Lung (tissue), 12 donors: ENCODE data around the gene ADGRV1. TPM values are rescaled to one million over a fixed set of nuclear protein-coding genes. Genes with fewer than 3 reads are reported as not detected.

Source experiments
- ATAC-seq: fragments of 200-7000 bp; cut with Tn5 transposase; one replicate; pipeline ENCODE4 v1.9.1; 2020; ENCODE audit warnings: moderate number of reproducible peaks; ENCODE audit not compliant: insufficient read depth, low FRiP score
- DNase-seq, 3 donors: peaks; one replicate each; pipeline ENCODE4 v3.0.0-alpha.2; 2013 to 2017
- H3K27ac ChIP-seq, 2 donors: one replicate each; pipeline ENCODE4 v1.5.1; 2013; ENCODE audit warnings: mild to moderate bottlenecking in 2 of 2, moderate library complexity in 2 of 2, control low read depth in 1 of 2, inconsistent platforms in 1 of 2, low read depth in 1 of 2, low read length in 1 of 2
- H3K27me3 ChIP-seq, 3 donors: one replicate each; pipeline ENCODE4 v1.5.1; 2013; ENCODE audit warnings: low read length in 2 of 3; ENCODE audit not compliant: control insufficient read depth in 3 of 3, insufficient read depth in 3 of 3
- H3K36me3 ChIP-seq, 4 donors: one replicate each; pipeline ENCODE4 v1.5.1; 2013; ENCODE audit warnings: low read length in 4 of 4, mild to moderate bottlenecking in 1 of 4, moderate library complexity in 1 of 4; ENCODE audit not compliant: control insufficient read depth in 4 of 4, insufficient read depth in 4 of 4
- H3K4me1 ChIP-seq, 5 donors: one replicate each; pipeline ENCODE4 v1.5.1; 2013; ENCODE audit warnings: low read length in 5 of 5, mild to moderate bottlenecking in 2 of 5, moderate library complexity in 1 of 5; ENCODE audit not compliant: control insufficient read depth in 5 of 5, insufficient read depth in 5 of 5
- H3K4me3 ChIP-seq: one replicate; pipeline ENCODE4 v1.5.1; 2013; ENCODE audit warnings: mild to moderate bottlenecking, control low read depth, moderate library complexity
- H3K9ac ChIP-seq, 2 donors: one replicate each; pipeline ENCODE4 v1.5.1; 2013; ENCODE audit warnings: low read length in 2 of 2, control low read depth in 1 of 2; ENCODE audit not compliant: insufficient read depth in 1 of 2
- H3K9me3 ChIP-seq, 4 donors: one replicate each; pipeline ENCODE4 v1.5.1; 2013; ENCODE audit warnings: low read length in 3 of 4, mild to moderate bottlenecking in 1 of 4, moderate library complexity in 1 of 4; ENCODE audit not compliant: control insufficient read depth in 4 of 4, insufficient read depth in 3 of 4
- CTCF ChIP-seq: IDR thresholded peaks from 2 replicates; pipeline ENCODE4 v1.5.1; 2012; ENCODE audit warnings: mild to moderate bottlenecking; ENCODE audit errors: control extremely low read depth, extremely low read depth
- WGBS, 2 donors: extraction: QIAGEN DNeasy Blood & Tissue Kit; methylation state at CpG; one replicate each; pipeline ENCODE4 v1.1.7; 2013; 5-methylcytosine and 5-hydroxymethylcytosine counted together
- polyA plus RNA-seq, 2 donors: library from polyadenylated mRNA; stranded (reverse); fragments of 200-250 nt; gene quantifications; one replicate each; pipeline ENCODE4 v1.2.1, GENCODE V29; 2013
- total RNA-seq, 2 donors: library from RNA; depleted of rRNA in 1 of 2; stranded (reverse); fragments of >200 nt in 1 of 2; gene quantifications; one replicate each; pipeline ENCODE4 v1.2.1, GENCODE V29; 2014 to 2021
- donor health status: control.
- donor health status: control.
- donor health status: Bipolar disorder and iron deficiency.
- donor health status: healthy.
- donor health status: DM: yes; HTN: yes; CAD: no.

ADGRV1 gene
- total and polyA plus RNA-seq, 4 donors = 3.6 to 66.2 (median 28.2) TPM

GRCh38 chr5:90902651-90903386 lies 344.2 kb downstream of the ADGRV1 start:
- TF ChIP-seq CTCF = no peak
- Histone ChIP-seq H3K4me1 (no peaks in the 10 kb centered on the region), H3K27ac (no peak overlapping the region), H3K9ac (no peak overlapping the region), H3K9me3 (no peaks in the 10 kb centered on the region), H3K36me3 (no peaks in the 10 kb centered on the region), H3K27me3 (no peaks in the 10 kb centered on the region), H3K4me3 (no peak overlapping the region)
- DNase-seq = no peak
- WGBS, 2 donors = 68 to 82% methylated on average over 6 of the region's 6 CpGs
- no peak for ATAC-seq

GRCh38 chr5:90909101-90909503 lies 350.5 kb downstream of the ADGRV1 start:
- Histone ChIP-seq H3K9me3 (no peaks in the 10 kb centered on the region), H3K9ac (no peak overlapping the region), H3K27me3 (no peaks in the 10 kb centered on the region), H3K4me3 (no peak overlapping the region), H3K4me1 (no peaks in the 10 kb centered on the region), H3K27ac (peak overlapping the region; percentile 21 to 59), H3K36me3 (no peaks in the 10 kb centered on the region)
- ATAC-seq = no peak
- 35 to 57% methylated on average over 3 of the region's 3 CpGs for WGBS, 2 donors
- DNase-seq = peak; percentile 12 to 81 (median 63)
- TF ChIP-seq CTCF = no peak

GRCh38 chr5:90909940-90910339 lies 351.3 kb downstream of the ADGRV1 start:
- Histone ChIP-seq H3K36me3 (no peaks in the 10 kb centered on the region), H3K4me1 (no peaks in the 10 kb centered on the region), H3K9me3 (no peaks in the 10 kb centered on the region), H3K9ac (no peak overlapping the region), H3K27ac (peak overlapping the region in 1 of 2 donors; percentile 29), H3K4me3 (no peak overlapping the region), H3K27me3 (no peaks in the 10 kb centered on the region)
- ATAC-seq (no peak), DNase-seq (no peak)
- 76 to 87% methylated on average over 6 of the region's 6 CpGs for WGBS, 2 donors
- TF ChIP-seq CTCF = no peak

- H3K36me3 ChIP-seq = no peaks in the 10 kb centered on the region
- 67 to 71% methylated on average over 1 of the region's 1 CpG for WGBS, 2 donors
- H3K9me3 ChIP-seq = no peaks in the 10 kb centered on the region
- H3K27me3 ChIP-seq = no peaks in the 10 kb centered on the region
- no peak overlapping the region for H3K4me3 ChIP-seq
- TF ChIP-seq CTCF = no peak
- H3K27ac ChIP-seq = no peak overlapping the region
- no peaks in the 10 kb centered on the region for H3K4me1 ChIP-seq
- H3K9ac ChIP-seq = no peak overlapping the region
- DNase-seq (no peak), ATAC-seq (no peak)
Measured at GRCh38 chr5:90911169-90911568, 352.6 kb downstream of the ADGRV1 start.
